Adrenal gland (tissue), 19 donors: ENCODE results near the gene RNF113A. TPM values are rescaled to one million over a fixed set of nuclear protein-coding genes. Genes with fewer than 3 reads are reported as not detected.

Source experiments
- DNase-seq, 7 donors: peaks; one replicate each; pipeline ENCODE4 v3.0.0-alpha.2; 2019 to 2020
- H3K27ac ChIP-seq, 5 donors: fragments of 200-600 bp; sonication (generic) in 4 of 5; 1 replicate in 3 of 5; 2 replicates in 2 of 5; pipeline versions ENCODE4 v1.5.1 to v1.8.0; 2016 to 2020; ENCODE audit warnings: mild to moderate bottlenecking in 1 of 5
- H3K27me3 ChIP-seq: fragments of 200-600 bp; 2 replicates; pipeline ENCODE4 v1.8.0; 2021
- H3K36me3 ChIP-seq, 2 donors: fragments of 200-600 bp; replicated peaks in 1 of 2; 1 replicate in 1 of 2; 2 replicates in 1 of 2; pipeline versions ENCODE4 v1.5.1 to v1.8.0; 2018 to 2022
- H3K4me1 ChIP-seq, 2 donors: fragments of 200-600 bp; replicated peaks in 1 of 2; 1 replicate in 1 of 2; 2 replicates in 1 of 2; pipeline versions ENCODE4 v1.5.1 to v1.8.0; 2018 to 2021
- H3K4me3 ChIP-seq, 4 donors: fragments of 200-600 bp; sonication (generic) in 3 of 4; one replicate each; pipeline ENCODE4 v1.5.1; 2016 to 2018
- H3K9me3 ChIP-seq, 3 donors: fragments of 200-600 bp; sonication (generic) in 1 of 3; replicated peaks in 1 of 3; 1 replicate in 2 of 3; 2 replicates in 1 of 3; pipeline versions ENCODE4 v1.5.1 to v1.8.0; 2016 to 2021
- CTCF ChIP-seq, 6 experiments: fragments of 450-650 bp in 4 of 6; fragments of 200-600 bp in 2 of 6; sonication (generic) in 1 of 6; IDR thresholded peaks; 1 replicate in 5 of 6; 2 replicates in 1 of 6; pipeline versions ENCODE4 v1.5.1 to v1.8.0; 2016 to 2021; ENCODE audit warnings: antibody characterized with exemption in 6 of 6, mild to moderate bottlenecking in 2 of 6, moderate library complexity in 1 of 6
- POLR2A ChIP-seq, 2 donors: fragments of 450-650 bp; IDR thresholded peaks; one replicate each; pipeline ENCODE4 v1.6.1; 2017; ENCODE audit warnings: antibody characterized with exemption in 2 of 2, mild to moderate bottlenecking in 2 of 2, moderate library complexity in 1 of 2
- WGBS, 4 donors: extraction: QIAGEN DNeasy Blood & Tissue Kit in 2 of 4; methylation state at CpG; one replicate each; pipeline versions ENCODE4 v1.1.5 to v1.1.7; 2013 to 2017; 5-methylcytosine and 5-hydroxymethylcytosine counted together
- intact Hi-C, 2 donors: fragments of 100-400 bp; cut with DNase I; formaldehyde crosslinking; loops; one replicate each; pipeline versions ENCODE4 v1.14.1 to v1.15.0; 2022 to 2023
- long read RNA-seq, 10 donors: library from polyadenylated mRNA in 3 of 10; unstranded in 2 of 10; stranded (forward) in 1 of 10; transcript quantifications; one replicate each; pipeline ENCODE4 v2.0.0 and lab custom pipeline, GENCODE V29; 2021 to 2026
- polyA plus RNA-seq, 3 donors: library from polyadenylated mRNA; stranded (reverse); fragments of 200-250 nt in 2 of 3; fragments of 350-450 nt in 1 of 3; fragmentation: Illumina TruSeq in 1 of 3; extraction: RNeasy Lipid Tissue Mini Kit (QIAGEN cat#74804) in 1 of 3; gene quantifications; one replicate each; pipeline ENCODE4 v1.2.3, GENCODE V29; 2013 to 2014
- total RNA-seq, 9 donors: library from RNA; depleted of rRNA in 4 of 9; stranded (reverse); fragments of >200 nt in 4 of 9; fragments of 120-200 nt in 1 of 9; fragmentation: NEBNext Ultra II Directional in 1 of 9; extraction: Animal tissue kit (Norgen Biotek cat#: 25700) in 1 of 9; gene quantifications; one replicate each; pipeline versions ENCODE4 v1.1.0 to v1.2.4, GENCODE V29; 2013 to 2023
- donor health status: healthy with polysubstance abuse.
- donor health status: Bipolar disorder and iron deficiency.
- donor health status: DM: yes; HTN: yes; CAD: no.
- donor health status: DM: no; HTN: no; CAD: no.
- donor health status: DM: no; HTN: no; CAD: no.
- donor health status: DM: yes; HTN: yes; CAD: no.

Gene RNF113A
- total RNA-seq (10 to 100 TPM; 11.5 to 18.0 (median 13.8) TPM), polyA plus RNA-seq (10 to 100 TPM; 16.1 to 21.5 (median 20.0) TPM)
- long read RNA-seq, donor 1, transcript RNF113A-201 (1 exons, 1,353 nt): major isoform, 12 of 12 reads
- long read RNA-seq, donor 1, partial matches to known transcripts: 0 of 12 reads
- long read RNA-seq, donor 1, other reads (novel, unspliced or antisense): 0 of 12 reads
- long read RNA-seq, donor 2, partial matches to known transcripts: 0 of 2 reads
- long read RNA-seq, donor 2, other reads (novel, unspliced or antisense): 0 of 2 reads
- long read RNA-seq, donor 3, transcript RNF113A-201 (1 exons, 1,353 nt): major isoform, 10 of 10 reads
- long read RNA-seq, donor 3, partial matches to known transcripts: 0 of 10 reads
- long read RNA-seq, donor 3, other reads (novel, unspliced or antisense): 0 of 10 reads
- long read RNA-seq, donor 4, transcript RNF113A-201 (1 exons, 1,353 nt): major isoform, 21 of 21 reads
- long read RNA-seq, donor 4, partial matches to known transcripts: 0 of 21 reads
- long read RNA-seq, donor 4, other reads (novel, unspliced or antisense): 0 of 21 reads
- long read RNA-seq, donor 5, transcript RNF113A-201 (1 exons, 1,353 nt): major isoform, 21 of 21 reads
- long read RNA-seq, donor 5, partial matches to known transcripts: 0 of 21 reads
- long read RNA-seq, donor 5, other reads (novel, unspliced or antisense): 0 of 21 reads
- long read RNA-seq, donor 6, transcript RNF113A-201 (1 exons, 1,353 nt): major isoform, 16 of 16 reads
- long read RNA-seq, donor 6, partial matches to known transcripts: 0 of 16 reads
- long read RNA-seq, donor 6, other reads (novel, unspliced or antisense): 0 of 16 reads
- long read RNA-seq, donor 7, transcript RNF113A-201 (1 exons, 1,353 nt): major isoform, 10 of 467 reads
- long read RNA-seq, donor 7, partial matches to known transcripts: 448 of 467 reads
- long read RNA-seq, donor 7, other reads (novel, unspliced or antisense): 9 of 467 reads
- long read RNA-seq, donor 8, transcript RNF113A-201 (1 exons, 1,353 nt): major isoform, 13 of 919 reads
- long read RNA-seq, donor 8, partial matches to known transcripts: 74 of 919 reads
- long read RNA-seq, donor 8, other reads (novel, unspliced or antisense): 832 of 919 reads
- long read RNA-seq, donor 9, transcript RNF113A-201 (1 exons, 1,353 nt): major isoform, 13 of 13 reads
- long read RNA-seq, donor 9, partial matches to known transcripts: 0 of 13 reads
- long read RNA-seq, donor 9, other reads (novel, unspliced or antisense): 0 of 13 reads
- long read RNA-seq, donor 10, partial matches to known transcripts: 0 of 4 reads
- long read RNA-seq, donor 10, other reads (novel, unspliced or antisense): 0 of 4 reads

- H3K4me3 ChIP-seq: peak within 1 kb of the TSS; percentile 33 to 73 (median 52)
- no peak for TF ChIP-seq CTCF (IDR thresholded peaks at IDR 0.05)
- TF ChIP-seq POLR2A (IDR thresholded peaks at IDR 0.05): peak; percentile 56 to 87
- intact Hi-C loops: no loop called here
- H3K36me3 ChIP-seq: no peaks in the 10 kb centered on the region
- H3K27me3 ChIP-seq: no peaks in the 10 kb centered on the region
- peak within 1 kb of the TSS; percentile 64 to 98 (median 94) for H3K27ac ChIP-seq
- 0 to 50% (median 17%) methylated on average over 1 to 62 of the region's 62 CpGs for WGBS, 4 donors
- DNase-seq: peak; percentile 84 to 92 (median 87)
- no peaks in the 10 kb centered on the region for H3K4me1 ChIP-seq
- no peaks in the 10 kb centered on the region for H3K9me3 ChIP-seq
Measured at GRCh38 chrX:119871599-119872395, at the start of gene RNF113A, which contains the start of gene NDUFA1. TSS of gene RNF113A (minus strand) at chrX:119871733. CDS start at chrX:119871613, 120 bp downstream. TSS of gene NDUFA1 (plus strand) at chrX:119871832. CDS start at chrX:119871912, 80 bp downstream.

DNA sequence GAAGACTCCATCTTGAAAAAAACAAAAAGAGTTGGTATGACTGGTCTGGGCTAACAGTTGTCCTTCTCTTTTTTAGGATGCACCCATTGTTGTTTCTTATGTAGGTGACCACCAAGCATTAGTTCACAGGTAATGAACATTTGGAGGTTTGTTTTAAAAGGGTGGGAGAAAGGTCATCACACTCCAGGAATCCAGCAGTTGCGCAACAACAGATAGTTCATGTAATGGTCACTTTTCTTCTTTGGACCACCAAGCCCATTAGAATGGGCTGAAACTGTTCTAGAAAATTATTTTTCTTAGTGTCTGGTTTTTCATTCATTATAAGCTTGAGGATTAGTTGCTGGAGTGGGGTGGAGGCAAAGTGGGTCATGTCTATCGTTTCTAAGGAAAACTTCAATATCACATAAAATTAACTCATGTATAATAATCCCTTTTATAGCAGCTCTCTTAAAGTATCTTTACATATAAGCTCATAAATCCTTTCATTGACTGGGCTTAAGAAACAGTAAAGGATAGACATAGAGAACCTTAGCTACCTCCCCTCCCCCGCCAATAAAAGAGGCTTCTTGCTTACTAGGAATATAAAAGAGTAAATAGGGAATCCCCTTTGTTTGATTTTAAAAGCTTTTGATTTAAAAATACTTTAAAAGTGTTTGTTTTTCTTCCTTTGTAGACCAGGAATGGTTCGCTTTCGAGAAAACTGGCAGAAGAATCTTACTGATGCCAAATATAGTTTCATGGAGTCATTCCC, 48.5 kb upstream of the RNF113A start:
- WGBS, 4 donors: 85 to 97% (median 93%) methylated on average over 5 of the region's 5 CpGs
- no peak for DNase-seq
- Histone ChIP-seq H3K27ac (no peak overlapping the region), H3K36me3 (peaks cover 0 to 6% of the 10 kb centered on the region in 2 donors), H3K9me3 (no peaks in the 10 kb centered on the region), H3K4me1 (no peaks in the 10 kb centered on the region), H3K27me3 (no peaks in the 10 kb centered on the region), H3K4me3 (no peak overlapping the region)
- TF ChIP-seq POLR2A (IDR thresholded peaks at IDR 0.05) (no peak), CTCF (IDR thresholded peaks at IDR 0.05) (no peak)
- intact Hi-C loops: no loop called here

DNA sequence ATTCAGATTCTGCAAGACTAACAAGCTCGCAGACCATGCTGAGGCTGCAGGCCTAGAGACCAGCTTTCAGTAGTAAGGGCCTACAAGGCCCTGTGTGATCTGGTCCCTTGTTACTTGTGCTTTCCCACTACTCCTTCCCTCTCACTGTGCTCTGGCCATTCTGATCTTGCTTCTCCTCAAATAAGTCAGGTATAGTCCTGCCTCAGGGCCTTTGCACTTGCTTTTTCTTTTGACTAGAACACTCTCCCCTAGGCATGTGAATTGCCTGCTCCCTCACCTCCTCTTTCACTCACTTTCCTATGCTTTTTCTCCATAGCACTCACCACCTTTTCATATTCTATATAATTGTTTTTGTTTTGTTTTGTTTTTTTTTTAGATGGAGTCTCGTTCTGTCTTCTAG, 46.3 kb upstream of the RNF113A start:
- H3K27me3 ChIP-seq: no peaks in the 10 kb centered on the region
- no peak overlapping the region for H3K4me3 ChIP-seq
- intact Hi-C loops: no loop called here
- DNase-seq: no peak
- H3K27ac ChIP-seq: no peak overlapping the region
- TF ChIP-seq CTCF (IDR thresholded peaks at IDR 0.05) (no peak), POLR2A (IDR thresholded peaks at IDR 0.05) (no peak)
- whole genome bisulfite sequencing, 4 donors: 76 to 96% (median 88%) methylated on average over 2 of the region's 2 CpGs
- H3K9me3 ChIP-seq: no peaks in the 10 kb centered on the region
- no peaks in the 10 kb centered on the region for H3K36me3 ChIP-seq
- H3K4me1 ChIP-seq: no peaks in the 10 kb centered on the region
